OCI-LY7 (cell line): ENCODE measurements around the gene ARRB1. TPM values are rescaled to one million over a fixed set of nuclear protein-coding genes. Genes with fewer than 3 reads are reported as not detected.
A peak's percentile ranks its signal among the peaks of the same experiment; 100 is the strongest.

ENCODE experiments used
- BruUV-seq: library from RNA; stranded (reverse); fragments of 400-500 nt; replicated peaks from 2 replicates; lab custom pipeline; 2021; lab: Mats Ljungman, UMichigan
- CTCF ChIA-PET: fragments of 300-600 bp; sonication (Branson Sonifier 250); formaldehyde crosslinking; loops from one replicate; lab custom pipeline; 2022; ENCODE audit warnings: antibody characterized with exemption; ENCODE audit not compliant: unreplicated experiment; lab: Charles Lee
- POLR2A ChIA-PET: fragments of 300-600 bp; sonication (Branson Sonifier 250); formaldehyde crosslinking; loops from one replicate; lab custom pipeline; 2022; ENCODE audit warnings: antibody characterized with exemption; lab: Charles Lee
- DNase-seq: peaks from one replicate; pipeline ENCODE4 v3.0.0-alpha.2; 2015; ENCODE audit warnings: low spot score
- H2AFZ ChIP-seq: fragments of 200-600 bp; sonication (generic), shearing (Covaris generic); 2 replicates; pipeline ENCODE4 v1.6.1; 2014; ENCODE audit warnings: mild to moderate bottlenecking, antibody characterized with exemption, low read length, moderate library complexity
- H3K27ac ChIP-seq: fragments of 200-600 bp; sonication (generic); 2 replicates; pipeline ENCODE4 v1.5.1; 2014; ENCODE audit warnings: mixed run types, low read depth, mild to moderate bottlenecking, moderate library complexity, low read length, inconsistent platforms; ENCODE audit not compliant: poor library complexity, severe bottlenecking
- H3K36me3 ChIP-seq: fragments of 200-600 bp; sonication (generic); 2 replicates; pipeline ENCODE4 v1.6.1; 2014; ENCODE audit warnings: mild to moderate bottlenecking, antibody characterized with exemption, low read length, moderate library complexity, mixed read lengths; ENCODE audit not compliant: insufficient read depth
- H3K4me1 ChIP-seq: fragments of 200-600 bp; sonication (generic); 2 replicates; pipeline ENCODE4 v1.5.1; 2014; ENCODE audit warnings: mild to moderate bottlenecking, low read length; ENCODE audit not compliant: insufficient read depth, poor library complexity, severe bottlenecking
- H3K4me2 ChIP-seq: fragments of 200-600 bp; sonication (generic); 2 replicates; pipeline ENCODE4 v1.6.1; 2014; ENCODE audit warnings: mild to moderate bottlenecking, low read length
- H3K4me3 ChIP-seq: fragments of 200-600 bp; sonication (generic); 2 replicates; pipeline ENCODE4 v1.5.1; 2014; ENCODE audit warnings: mild to moderate bottlenecking, low read depth, low read length; ENCODE audit not compliant: poor library complexity, severe bottlenecking
- H3K79me2 ChIP-seq: fragments of 200-600 bp; sonication (generic); 2 replicates; pipeline ENCODE4 v1.6.1; 2016; ENCODE audit warnings: low read depth, mild to moderate bottlenecking, low read length, moderate library complexity, mixed read lengths; ENCODE audit not compliant: insufficient read depth
- H3K9me2 ChIP-seq: fragments of 200-600 bp; sonication (generic); 2 replicates; pipeline ENCODE4 v1.6.1; 2016; ENCODE audit warnings: mild to moderate bottlenecking, low read length, mixed read lengths; ENCODE audit not compliant: insufficient read depth
- H3K9me3 ChIP-seq: fragments of 200-600 bp; sonication (generic); 2 replicates; pipeline ENCODE4 v1.6.1; 2014; ENCODE audit warnings: mild to moderate bottlenecking, mixed run types, low read length, mixed read lengths
- H4K20me1 ChIP-seq: fragments of 200-600 bp; sonication (generic); 2 replicates; pipeline ENCODE4 v1.6.1; 2014; ENCODE audit warnings: mild to moderate bottlenecking, antibody characterized with exemption, low read length, moderate library complexity, mixed read lengths; ENCODE audit not compliant: insufficient read depth
- CTCF ChIP-seq: fragments of 200-600 bp; sonication (generic); conservative IDR thresholded peaks from 2 replicates; pipeline ENCODE4 v1.5.1; 2014; ENCODE audit warnings: mild to moderate bottlenecking, antibody characterized with exemption, low read length, moderate library complexity, mixed read lengths
- EZH2phosphoT487 ChIP-seq: fragments of 200-600 bp; sonication (generic); IDR thresholded peaks from 2 replicates; pipeline ENCODE4 v1.6.1; 2018; ENCODE audit warnings: low read depth, borderline replicate concordance, mild to moderate bottlenecking, mixed run types, antibody characterized with exemption, low read length, moderate library complexity, mixed read lengths
- intact Hi-C: fragments of 100-400 bp; cut with micrococcal nuclease; formaldehyde crosslinking; loops from one replicate; pipeline ENCODE4 v1.10.0; 2022; ENCODE audit not compliant: unreplicated experiment
- total RNA-seq, 2 experiments: library from RNA; depleted of rRNA in 1 of 2; stranded (reverse); fragments of >200 nt in 1 of 2; shearing (Covaris generic) in 1 of 2; gene quantifications; 2 replicates each; pipeline ENCODE4 v1.2.3, GENCODE V29; 2014 to 2022

The ARRB1 gene
- total RNA-seq, 2 experiments from 2014 or later = not detected

- Histone ChIP-seq H2AFZ (no peak overlapping the region), H3K4me3 (no peak overlapping the region), H3K4me2 (no peak overlapping the region), H3K9me3 (no peaks in the 10 kb centered on the region), H3K4me1 (no peaks in the 10 kb centered on the region), H4K20me1 (no peaks in the 10 kb centered on the region), H3K36me3 (no peaks in the 10 kb centered on the region), H3K9me2 (no peaks in the 10 kb centered on the region), H3K79me2 (no peaks in the 10 kb centered on the region), H3K27ac (no peak overlapping the region)
- TF ChIP-seq EZH2phosphoT487 (no peak), CTCF (no peak)
- intact Hi-C loops = no loop called here
- BruUV-seq = no TSS peak
- POLR2A ChIA-PET = no interaction called here
- DNase-seq = no peak
- CTCF ChIA-PET = no interaction called here
Observed at GRCh38 chr11:75351791-75352587, 528 bp upstream of the ARRB1 start.

- no peak overlapping the region for H2AFZ ChIP-seq
- H3K4me1 ChIP-seq = no peaks in the 10 kb centered on the region
- ChIA-PET CTCF (no interaction called here), POLR2A (no interaction called here)
- H3K9me3 ChIP-seq = no peaks in the 10 kb centered on the region
- no peaks in the 10 kb centered on the region for H3K9me2 ChIP-seq
- no peak overlapping the region for H3K4me3 ChIP-seq
- no peak for DNase-seq
- no peak overlapping the region for H3K4me2 ChIP-seq
- no peaks in the 10 kb centered on the region for H3K79me2 ChIP-seq
- no peaks in the 10 kb centered on the region for H4K20me1 ChIP-seq
- no TSS peak for BruUV-seq
- intact Hi-C loops = no loop called here
- H3K36me3 ChIP-seq = no peaks in the 10 kb centered on the region
- TF ChIP-seq CTCF (peak; percentile 41), EZH2phosphoT487 (no peak)
- no peak overlapping the region for H3K27ac ChIP-seq
Observed at GRCh38 chr11:75350743-75351540, 519 bp downstream of the ARRB1 start.
